ENCODE data around the gene HIC1.

Gene HIC1

DNA sequence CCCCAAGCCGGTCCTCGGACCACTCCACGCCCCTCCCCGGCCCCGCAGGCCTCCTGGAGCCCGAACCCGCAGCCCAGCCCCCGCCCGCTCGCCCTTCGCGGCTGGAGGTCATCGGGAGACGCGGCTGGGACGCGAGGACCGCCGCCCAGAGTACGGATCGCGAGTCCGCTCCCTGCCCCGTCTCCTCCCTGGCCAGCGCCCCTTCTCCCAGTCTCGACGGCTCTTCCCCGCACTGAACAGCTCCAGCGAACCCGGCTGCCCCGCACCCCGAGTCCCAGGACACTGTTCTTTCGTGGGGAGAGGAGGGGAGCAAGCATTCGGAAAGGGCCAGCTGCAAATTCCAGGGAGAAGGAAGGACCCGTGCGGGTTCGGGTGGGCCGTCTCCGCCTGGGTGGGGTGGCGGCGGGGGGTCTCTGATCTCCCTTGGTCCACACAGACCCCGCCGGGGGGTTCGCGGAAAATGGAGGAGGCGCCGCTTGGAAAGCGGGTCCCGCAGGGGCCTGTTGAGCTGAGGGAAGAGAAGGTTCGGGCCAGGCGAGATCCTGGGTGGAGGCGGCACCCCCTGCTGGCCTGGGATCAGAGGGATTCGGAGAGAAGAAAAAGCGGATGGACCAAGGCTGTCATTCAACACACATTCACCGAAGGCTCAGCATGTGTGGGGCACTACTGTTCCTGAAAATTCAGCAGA, 29.1 kb upstream of the HIC1 start:
- Histone ChIP-seq H3K4me1 (ENCODE audit: control insufficient read depth, insufficient read depth, low read length, poor library complexity, severe bottlenecking) (peaks cover 34% of the 10 kb centered on the region), H3K9me3 (ENCODE audit: control insufficient read depth, low read length) (no peaks in the 10 kb centered on the region), H3K27me3 (replicated peaks; ENCODE audit: control insufficient read depth, insufficient read depth, low read length, poor library complexity, severe bottlenecking) (peaks cover 15% of the 10 kb centered on the region), H3K27ac (ENCODE audit: insufficient read depth, low read length, poor library complexity, severe bottlenecking) (no peak overlapping the region), H3K36me3 (ENCODE audit: control insufficient read depth, insufficient read depth, low read length) (no peaks in the 10 kb centered on the region), H3K4me3 (ENCODE audit: insufficient read depth, low read depth, low read length, poor library complexity, severe bottlenecking) (peak overlapping the region; percentile 74)
- no peak for DNase-seq

DNA sequence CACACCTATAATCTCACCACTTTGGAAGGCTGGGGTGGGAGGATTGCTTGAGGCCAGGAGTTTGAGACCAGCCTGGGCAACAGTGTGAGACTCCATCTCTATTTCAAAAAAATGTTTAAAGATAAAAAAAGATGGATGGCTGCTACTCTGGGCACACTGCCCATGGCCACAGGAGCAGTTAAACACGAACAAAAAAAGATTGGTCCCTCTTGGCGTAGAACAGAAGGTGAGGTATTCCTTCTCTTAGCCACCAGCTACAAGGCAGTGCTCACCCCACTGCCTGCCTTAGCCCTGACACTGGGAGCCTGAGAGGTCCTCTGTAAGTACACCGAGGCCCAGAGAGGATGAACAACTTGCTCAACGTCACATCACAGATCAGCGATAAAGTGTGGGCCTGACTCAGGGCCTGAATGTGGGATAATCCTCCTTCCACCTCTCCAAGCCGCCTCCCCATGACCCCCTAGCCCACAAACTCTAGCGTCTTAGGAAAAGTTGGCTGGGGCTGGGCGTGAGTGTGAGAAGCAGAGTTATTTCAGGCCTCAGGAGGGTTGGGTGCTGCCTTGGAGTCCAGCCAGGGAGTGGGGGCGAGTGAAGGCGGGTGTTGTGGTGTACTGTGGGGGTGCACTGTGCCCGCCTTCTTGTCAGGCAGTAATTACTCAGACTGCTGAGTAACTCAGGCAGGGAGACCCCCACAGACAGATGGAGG, 27.2 kb upstream of the HIC1 start:
- peaks cover 42% of the 10 kb centered on the region for H3K4me1 ChIP-seq (ENCODE audit: control insufficient read depth, insufficient read depth, low read length, poor library complexity, severe bottlenecking)
- H3K27ac ChIP-seq (ENCODE audit: insufficient read depth, low read length, poor library complexity, severe bottlenecking) = no peak overlapping the region
- peaks cover 15% of the 10 kb centered on the region for H3K27me3 ChIP-seq (replicated peaks; ENCODE audit: control insufficient read depth, insufficient read depth, low read length, poor library complexity, severe bottlenecking)

DNA sequence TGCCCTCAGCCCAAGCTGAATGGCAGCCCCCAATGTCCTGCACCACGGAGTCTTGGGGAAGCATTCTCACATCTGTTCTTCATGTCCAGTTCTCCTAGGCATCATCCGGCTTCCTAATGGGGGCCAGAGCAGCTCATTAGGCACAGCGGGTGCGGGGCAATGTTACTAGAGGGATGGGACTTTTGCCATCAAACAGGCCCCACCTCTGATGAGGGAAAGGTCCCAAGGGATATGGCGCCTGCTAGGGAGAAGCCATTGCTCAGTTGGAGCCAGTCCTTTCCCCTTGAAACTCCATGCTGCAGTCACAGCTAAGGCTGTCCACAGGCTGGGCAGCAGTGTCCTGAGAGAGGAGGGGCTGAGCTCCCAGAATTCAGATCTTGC, 26.7 kb upstream of the HIC1 start:
- Histone ChIP-seq H3K27me3 (replicated peaks; ENCODE audit: control insufficient read depth, insufficient read depth, low read length, poor library complexity, severe bottlenecking) (peaks cover 15% of the 10 kb centered on the region), H3K4me1 (ENCODE audit: control insufficient read depth, insufficient read depth, low read length, poor library complexity, severe bottlenecking) (peaks cover 40% of the 10 kb centered on the region), H3K9me3 (ENCODE audit: control insufficient read depth, low read length) (no peaks in the 10 kb centered on the region), H3K36me3 (ENCODE audit: control insufficient read depth, insufficient read depth, low read length) (peaks cover 3% of the 10 kb centered on the region), H3K4me3 (ENCODE audit: insufficient read depth, low read depth, low read length, poor library complexity, severe bottlenecking) (no peak overlapping the region), H3K27ac (ENCODE audit: insufficient read depth, low read length, poor library complexity, severe bottlenecking) (no peak overlapping the region)
- DNase-seq = no peak

More for the DNA sequence above, 27.2 kb upstream of the HIC1 start:
- Histone ChIP-seq H3K9me3 (ENCODE audit: control insufficient read depth, low read length) (no peaks in the 10 kb centered on the region), H3K4me3 (ENCODE audit: insufficient read depth, low read depth, low read length, poor library complexity, severe bottlenecking) (no peak overlapping the region), H3K36me3 (ENCODE audit: control insufficient read depth, insufficient read depth, low read length) (peaks cover 3% of the 10 kb centered on the region)
- no peak for DNase-seq

DNA sequence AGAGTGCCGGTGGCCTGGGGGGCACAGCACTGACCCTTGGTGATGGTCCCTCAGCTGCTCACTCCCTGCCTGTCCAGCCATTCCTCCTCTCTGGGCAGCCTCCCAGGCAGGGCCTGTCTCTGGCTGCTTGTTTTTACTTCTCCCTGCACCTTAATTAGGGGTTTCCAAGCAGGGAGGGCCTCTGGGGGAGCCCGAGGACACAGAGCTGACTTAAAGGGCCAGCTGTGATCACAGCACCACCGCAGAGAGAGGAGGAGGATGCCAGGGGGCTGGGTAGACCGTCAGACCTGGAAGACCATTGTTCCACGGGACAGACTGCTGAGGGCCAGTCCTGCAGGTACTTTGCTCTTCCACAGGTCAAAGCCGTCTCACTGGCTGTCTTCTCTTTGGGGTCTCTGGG, 26.2 kb upstream of the HIC1 start:
- Histone ChIP-seq H3K9me3 (ENCODE audit: control insufficient read depth, low read length) (no peaks in the 10 kb centered on the region), H3K27me3 (replicated peaks; ENCODE audit: control insufficient read depth, insufficient read depth, low read length, poor library complexity, severe bottlenecking) (peaks cover 15% of the 10 kb centered on the region), H3K4me3 (ENCODE audit: insufficient read depth, low read depth, low read length, poor library complexity, severe bottlenecking) (no peak overlapping the region), H3K4me1 (ENCODE audit: control insufficient read depth, insufficient read depth, low read length, poor library complexity, severe bottlenecking) (peaks cover 37% of the 10 kb centered on the region), H3K36me3 (ENCODE audit: control insufficient read depth, insufficient read depth, low read length) (peaks cover 7% of the 10 kb centered on the region), H3K27ac (ENCODE audit: insufficient read depth, low read length, poor library complexity, severe bottlenecking) (no peak overlapping the region)
- DNase-seq = no peak

DNA sequence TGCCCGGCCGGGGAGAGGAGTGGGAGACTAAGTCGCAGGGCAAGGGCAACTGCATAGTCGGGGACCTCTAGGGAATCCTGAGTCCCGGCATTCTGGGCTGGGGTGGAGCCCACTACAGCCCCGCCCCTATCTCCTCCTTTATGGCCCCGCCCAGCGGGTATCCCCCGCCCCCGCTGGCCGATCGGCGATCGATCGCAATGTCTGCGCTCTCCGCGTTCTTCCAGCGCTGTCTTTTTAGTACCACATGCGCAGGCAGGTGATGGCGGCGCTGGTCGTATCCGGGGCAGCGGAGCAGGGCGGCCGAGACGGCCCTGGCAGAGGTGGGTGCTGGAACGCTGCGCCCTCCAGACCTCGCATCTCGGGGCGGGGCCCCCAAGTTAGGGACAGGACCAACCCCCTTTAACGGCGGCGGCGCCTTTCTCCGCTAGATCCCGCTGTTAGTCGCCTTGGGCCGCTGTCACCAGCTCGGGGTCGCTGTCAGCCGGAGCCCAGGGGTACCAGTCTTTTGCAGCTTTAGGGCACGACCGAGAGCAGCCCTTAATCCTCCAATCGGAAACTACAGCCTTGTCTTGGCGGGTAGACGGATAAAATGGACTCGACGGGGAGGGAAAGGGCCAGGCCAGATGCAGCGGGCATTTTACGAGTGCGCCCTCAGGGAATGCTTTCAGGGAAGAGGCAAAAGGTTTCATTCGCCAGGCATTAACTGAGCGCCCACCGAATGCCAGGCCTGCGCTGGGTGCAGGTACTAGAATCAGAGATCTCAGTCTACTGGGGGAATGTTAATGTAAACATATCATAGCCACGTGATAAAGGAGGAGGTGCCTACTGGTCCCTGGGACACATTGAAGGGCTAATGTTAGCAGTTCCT, 24.8 kb upstream of the HIC1 start, which contains the start of gene DPH1:
Gene DPH1, plus strand, starts transcription at position 243 of the 868 bp plus-strand sequence. Its CDS starts 17 bp downstream, at position 260.
- Histone ChIP-seq H3K36me3 (ENCODE audit: control insufficient read depth, insufficient read depth, low read length) (peaks cover 8% of the 10 kb centered on the region), H3K9me3 (ENCODE audit: control insufficient read depth, low read length) (no peaks in the 10 kb centered on the region), H3K27ac (ENCODE audit: insufficient read depth, low read length, poor library complexity, severe bottlenecking) (peak within 1 kb of the TSS; percentile 67), H3K27me3 (replicated peaks; ENCODE audit: control insufficient read depth, insufficient read depth, low read length, poor library complexity, severe bottlenecking) (peaks cover 8% of the 10 kb centered on the region), H3K4me3 (ENCODE audit: insufficient read depth, low read depth, low read length, poor library complexity, severe bottlenecking) (peak within 1 kb of the TSS; percentile 96), H3K4me1 (ENCODE audit: control insufficient read depth, insufficient read depth, low read length, poor library complexity, severe bottlenecking) (peaks cover 28% of the 10 kb centered on the region)
- DNase-seq = peak; percentile 72 to 78 (median 74)

DNA sequence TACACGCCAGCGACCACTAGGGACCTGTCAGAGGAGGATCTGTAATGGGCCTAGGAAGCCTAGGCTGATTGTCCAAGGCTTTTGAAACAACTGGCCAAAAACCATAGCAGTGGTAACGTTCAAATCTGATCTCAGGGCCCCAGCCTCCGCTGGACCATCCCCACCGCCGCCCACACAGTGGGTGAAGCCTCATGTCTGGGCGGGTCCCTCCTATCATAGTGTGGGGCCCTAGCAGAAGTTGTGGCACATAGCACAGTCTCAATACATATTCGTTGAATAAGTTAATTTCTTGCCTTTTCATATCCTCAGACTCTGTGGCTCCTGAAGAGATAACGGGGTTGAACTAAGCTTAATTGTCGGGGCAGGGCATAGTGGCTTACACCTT, 24.1 kb upstream of the HIC1 start:
- DNase-seq = no peak
- H3K27me3 ChIP-seq (replicated peaks; ENCODE audit: control insufficient read depth, insufficient read depth, low read length, poor library complexity, severe bottlenecking) = peaks cover 4% of the 10 kb centered on the region
- H3K9me3 ChIP-seq (ENCODE audit: control insufficient read depth, low read length) = no peaks in the 10 kb centered on the region
- H3K4me3 ChIP-seq (ENCODE audit: insufficient read depth, low read depth, low read length, poor library complexity, severe bottlenecking) = peak overlapping the region; percentile 96
- peaks cover 24% of the 10 kb centered on the region for H3K4me1 ChIP-seq (ENCODE audit: control insufficient read depth, insufficient read depth, low read length, poor library complexity, severe bottlenecking)
- H3K27ac ChIP-seq (ENCODE audit: insufficient read depth, low read length, poor library complexity, severe bottlenecking) = peak overlapping the region; percentile 67
- peaks cover 12% of the 10 kb centered on the region for H3K36me3 ChIP-seq (ENCODE audit: control insufficient read depth, insufficient read depth, low read length)

DNA sequence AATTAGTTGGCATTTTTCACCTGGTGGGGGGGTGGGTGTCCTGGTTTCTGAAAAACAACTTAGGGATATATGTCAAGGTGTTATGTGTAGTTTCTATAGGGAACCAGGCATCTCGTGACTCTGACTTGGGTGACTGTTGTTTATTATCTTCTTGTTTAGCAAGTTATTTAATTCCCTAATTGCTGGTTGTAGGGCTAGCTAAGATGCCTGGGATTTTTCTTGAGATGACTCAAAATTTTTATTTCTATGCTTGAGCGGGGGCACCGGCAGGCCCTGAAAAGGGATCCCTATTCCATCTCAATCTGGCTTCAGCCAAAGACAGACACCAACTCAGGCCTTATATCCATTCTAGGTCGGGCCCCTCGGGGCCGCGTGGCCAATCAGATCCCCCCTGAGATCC, 21.8 kb upstream of the HIC1 start:
- Histone ChIP-seq H3K27ac (ENCODE audit: insufficient read depth, low read length, poor library complexity, severe bottlenecking) (no peak overlapping the region), H3K4me1 (ENCODE audit: control insufficient read depth, insufficient read depth, low read length, poor library complexity, severe bottlenecking) (peaks cover 20% of the 10 kb centered on the region), H3K4me3 (ENCODE audit: insufficient read depth, low read depth, low read length, poor library complexity, severe bottlenecking) (no peak overlapping the region), H3K36me3 (ENCODE audit: control insufficient read depth, insufficient read depth, low read length) (peaks cover 33% of the 10 kb centered on the region), H3K9me3 (ENCODE audit: control insufficient read depth, low read length) (no peaks in the 10 kb centered on the region), H3K27me3 (replicated peaks; ENCODE audit: control insufficient read depth, insufficient read depth, low read length, poor library complexity, severe bottlenecking) (no peaks in the 10 kb centered on the region)
- DNase-seq = no peak

DNA sequence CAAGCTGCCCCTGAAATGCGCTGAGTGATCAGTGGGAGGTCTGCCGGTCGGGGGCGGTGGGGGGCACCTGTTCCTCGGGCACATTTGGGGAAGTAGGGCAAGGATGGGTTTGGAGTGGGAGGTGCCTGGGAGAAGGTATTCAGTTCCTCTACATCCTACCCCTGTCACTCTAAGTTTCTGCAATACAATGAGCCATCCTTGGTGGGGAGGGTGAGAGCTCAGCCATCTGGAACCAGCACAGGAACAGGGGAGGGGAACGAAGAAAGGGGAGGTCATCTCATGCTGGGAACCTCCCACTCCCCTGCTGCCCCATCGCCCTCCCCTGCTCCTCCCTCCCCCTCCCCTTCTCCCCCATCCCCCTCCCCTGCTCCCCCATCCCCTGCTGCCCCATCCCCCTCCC, 20.7 kb upstream of the HIC1 start:
- Histone ChIP-seq H3K36me3 (ENCODE audit: control insufficient read depth, insufficient read depth, low read length) (peaks cover 37% of the 10 kb centered on the region), H3K27ac (ENCODE audit: insufficient read depth, low read length, poor library complexity, severe bottlenecking) (no peak overlapping the region), H3K27me3 (replicated peaks; ENCODE audit: control insufficient read depth, insufficient read depth, low read length, poor library complexity, severe bottlenecking) (no peaks in the 10 kb centered on the region), H3K4me3 (ENCODE audit: insufficient read depth, low read depth, low read length, poor library complexity, severe bottlenecking) (no peak overlapping the region), H3K9me3 (ENCODE audit: control insufficient read depth, low read length) (no peaks in the 10 kb centered on the region), H3K4me1 (ENCODE audit: control insufficient read depth, insufficient read depth, low read length, poor library complexity, severe bottlenecking) (peaks cover 20% of the 10 kb centered on the region)
- no peak for DNase-seq

DNA sequence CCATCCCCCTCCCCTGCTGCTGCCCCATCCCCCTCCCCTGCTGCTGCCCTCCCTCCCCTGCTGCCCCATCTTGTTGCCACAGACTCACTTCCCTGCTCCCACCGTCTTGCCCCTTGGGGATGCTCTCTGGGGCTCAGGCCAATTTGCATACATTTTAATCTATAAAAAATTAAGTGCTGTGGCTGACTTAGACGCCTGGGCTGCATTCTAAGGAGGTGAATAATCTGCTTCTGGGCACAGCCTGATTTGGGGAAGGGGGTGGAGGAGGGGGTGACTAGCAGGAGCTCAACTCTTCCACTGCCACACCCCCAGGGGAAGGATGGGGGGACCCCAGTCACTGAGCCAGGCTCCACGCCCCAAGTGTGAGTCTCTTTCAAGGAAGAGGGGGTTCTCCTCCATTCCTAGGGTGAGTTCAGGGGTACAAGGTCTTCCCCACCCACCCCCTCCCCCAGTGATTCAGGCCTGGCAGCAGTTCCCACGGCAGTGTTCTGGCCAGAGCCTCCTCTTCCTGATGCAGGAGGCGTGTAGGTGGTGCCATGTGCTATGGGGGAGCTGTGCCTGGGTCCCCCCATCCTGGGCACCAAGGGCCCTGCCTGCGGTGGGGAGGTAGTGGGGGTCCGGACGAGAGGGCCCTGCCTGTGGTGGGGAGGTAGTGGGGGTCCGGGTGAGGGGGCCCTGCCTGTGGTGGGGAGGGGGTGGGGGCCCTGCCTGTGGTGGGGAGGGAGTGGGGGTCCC, 19.9 kb upstream of the HIC1 start:
- no peaks in the 10 kb centered on the region for H3K9me3 ChIP-seq (ENCODE audit: control insufficient read depth, low read length)
- H3K4me1 ChIP-seq (ENCODE audit: control insufficient read depth, insufficient read depth, low read length, poor library complexity, severe bottlenecking) = peaks cover 15% of the 10 kb centered on the region
- peaks cover 37% of the 10 kb centered on the region for H3K36me3 ChIP-seq (ENCODE audit: control insufficient read depth, insufficient read depth, low read length)
- DNase-seq = no peak
- H3K27me3 ChIP-seq (replicated peaks; ENCODE audit: control insufficient read depth, insufficient read depth, low read length, poor library complexity, severe bottlenecking) = no peaks in the 10 kb centered on the region
- H3K27ac ChIP-seq (ENCODE audit: insufficient read depth, low read length, poor library complexity, severe bottlenecking) = no peak overlapping the region
- H3K4me3 ChIP-seq (ENCODE audit: insufficient read depth, low read depth, low read length, poor library complexity, severe bottlenecking) = no peak overlapping the region
